Activated T-cell treated with anti-CD3 and anti-CD28 coated beads, Interleukin-2, amount 50 U/mL, for 72 hours (primary cell): ENCODE measurements around the gene APLF. TPM values are rescaled to one million over a fixed set of nuclear protein-coding genes. Genes with fewer than 3 reads are reported as not detected.
"Not testable (repeated sequence)": the region's sequence is repeated elsewhere in the genome, so short reads cannot be mapped to it uniquely, and the experiment has no call there.

ENCODE experiments used
- ATAC-seq, 2 donors: fragments of 150-1000 bp; cut with Tn5 transposase; replicated peaks in 1 of 2; 2 replicates each; pipeline ENCODE4 v1.10.0; 2021; ENCODE audit warnings: moderate library complexity in 2 of 2, mild to moderate bottlenecking in 1 of 2
- DNase-seq, 2 donors: peaks; one replicate each; pipeline ENCODE4 v3.0.0; 2021 to 2022; ENCODE audit warnings: mixed read lengths in 1 of 2
- H3K27ac Mint-ChIP-seq: one replicate; pipeline ENCODE4 v1.8.0; 2022; ENCODE audit warnings: mild to moderate bottlenecking, moderate library complexity, mixed read lengths
- H3K27me3 Mint-ChIP-seq: one replicate; pipeline ENCODE4 v1.8.0; 2022; ENCODE audit warnings: low read depth, mixed read lengths
- H3K36me3 Mint-ChIP-seq, 2 donors: one replicate each; pipeline ENCODE4 v1.8.0; 2022; ENCODE audit warnings: mixed read lengths in 2 of 2, mild to moderate bottlenecking in 1 of 2; ENCODE audit not compliant: insufficient read depth in 2 of 2
- H3K4me1 Mint-ChIP-seq: one replicate; pipeline ENCODE4 v1.8.0; 2022; ENCODE audit warnings: low read depth, mixed read lengths
- H3K4me3 Mint-ChIP-seq, 2 donors: one replicate each; pipeline ENCODE4 v1.8.0; 2022; ENCODE audit warnings: mild to moderate bottlenecking in 2 of 2, mixed read lengths in 2 of 2, moderate library complexity in 2 of 2
- H3K9me3 Mint-ChIP-seq, 2 donors: one replicate each; pipeline ENCODE4 v1.8.0; 2022; ENCODE audit warnings: mixed read lengths in 2 of 2
- total RNA-seq, 2 donors: library from RNA; stranded (reverse); gene quantifications; one replicate each; pipeline ENCODE4 v1.2.3, GENCODE V29; 2022

Gene APLF
- total RNA-seq, 2 donors from 2014 or later: 5.5 to 5.7 TPM

DNA sequence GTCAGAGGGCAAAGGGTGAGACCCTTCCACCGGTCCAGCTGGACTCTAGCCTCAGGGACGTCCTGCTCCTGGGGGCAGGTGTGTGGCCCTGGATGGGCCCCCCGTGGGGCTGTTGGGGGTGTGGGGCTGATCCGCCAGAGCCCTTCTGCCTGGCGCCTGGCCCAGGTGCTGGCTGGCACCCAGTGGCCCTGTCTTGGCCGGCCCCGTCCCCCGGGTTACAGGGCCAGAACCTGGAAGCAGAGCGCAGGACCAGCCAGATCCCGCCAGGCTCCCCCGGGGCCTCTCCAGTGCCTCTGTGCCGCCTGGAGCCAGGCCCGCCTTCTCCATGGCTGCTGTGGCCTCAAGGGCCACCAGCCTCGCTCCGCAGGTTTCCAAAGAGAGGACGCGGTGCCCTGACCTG is 62.3 kb downstream of the APLF start:
- H3K9me3 Mint-ChIP-seq, H3K27ac Mint-ChIP-seq, ATAC-seq, H3K4me3 Mint-ChIP-seq, H3K27me3 Mint-ChIP-seq, H3K36me3 Mint-ChIP-seq, H3K4me1 Mint-ChIP-seq, DNase-seq: not testable (repeated sequence)

DNA sequence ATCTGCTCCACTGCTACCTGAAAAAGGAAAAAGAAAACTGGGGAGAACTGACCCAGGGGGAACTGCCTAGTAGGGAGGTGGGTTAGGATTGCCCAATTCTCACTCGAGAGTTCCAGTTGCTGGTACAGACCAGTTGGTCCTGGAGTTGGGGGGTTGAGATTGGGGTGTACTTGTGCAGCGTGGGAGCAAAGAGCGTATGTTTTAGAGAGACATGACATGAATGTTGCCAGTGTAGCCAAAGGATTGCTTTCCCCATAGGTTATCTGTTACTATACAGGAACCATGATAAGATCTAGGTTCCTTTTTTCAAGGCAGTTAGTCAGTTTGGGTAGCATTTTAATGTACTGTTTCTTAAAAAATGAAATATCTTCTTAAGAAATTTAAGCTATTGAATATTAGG is 68.6 kb downstream of the APLF start:
- no peak for ATAC-seq
- Mint-ChIP-seq H3K4me3 (no peak overlapping the region), H3K4me1 (no peaks in the 10 kb centered on the region), H3K27ac (no peak overlapping the region), H3K9me3 (no peaks in the 10 kb centered on the region), H3K27me3 (no peaks in the 10 kb centered on the region), H3K36me3 (no peaks in the 10 kb centered on the region)
- DNase-seq: no peak

DNA sequence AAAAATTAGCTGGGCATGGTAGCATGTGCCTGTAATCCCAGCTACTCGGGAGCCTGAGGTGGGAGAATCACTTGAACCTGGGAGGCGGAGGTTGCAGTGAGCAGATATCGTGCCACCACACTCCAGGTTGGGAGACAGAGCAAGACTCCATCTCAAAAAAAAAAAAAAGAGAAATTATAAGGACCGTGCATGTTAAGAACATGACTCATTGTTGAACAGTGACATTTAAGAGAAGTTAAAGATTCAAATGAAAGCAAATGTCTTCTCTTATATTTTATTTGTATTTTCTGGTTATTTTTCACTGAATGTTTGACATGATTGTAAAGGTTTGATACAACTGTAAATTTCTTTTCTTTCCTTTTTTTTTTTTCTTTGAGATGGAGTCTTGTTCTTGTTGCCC is 69.6 kb downstream of the APLF start:
- no peak overlapping the region for H3K27ac Mint-ChIP-seq
- no peaks in the 10 kb centered on the region for H3K27me3 Mint-ChIP-seq
- H3K4me3 Mint-ChIP-seq: no peak overlapping the region
- no peaks in the 10 kb centered on the region for H3K4me1 Mint-ChIP-seq
- DNase-seq: no peak
- H3K9me3 Mint-ChIP-seq: no peaks in the 10 kb centered on the region
- H3K36me3 Mint-ChIP-seq: no peaks in the 10 kb centered on the region
- ATAC-seq: no peak

DNA sequence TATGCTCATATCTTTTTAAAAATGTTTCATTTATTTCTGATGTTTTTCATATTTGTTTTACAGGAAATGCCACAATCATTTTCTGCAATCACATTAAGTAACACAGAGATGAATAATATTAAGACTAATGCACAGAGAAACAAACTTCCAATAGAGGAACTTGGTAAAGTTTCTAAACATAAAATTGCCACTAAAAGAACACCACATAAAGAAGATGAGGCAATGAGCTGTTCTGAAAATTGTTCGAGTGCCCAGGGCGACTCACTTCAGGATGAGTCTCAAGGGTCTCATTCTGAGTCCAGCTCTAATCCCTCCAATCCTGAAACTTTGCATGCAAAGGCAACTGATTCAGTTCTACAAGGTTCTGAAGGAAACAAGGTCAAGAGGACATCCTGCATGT is 70.4 kb downstream of the APLF start:
- no peak overlapping the region for H3K27ac Mint-ChIP-seq
- no peak for DNase-seq
- no peaks in the 10 kb centered on the region for H3K4me1 Mint-ChIP-seq
- H3K4me3 Mint-ChIP-seq: no peak overlapping the region
- H3K27me3 Mint-ChIP-seq: no peaks in the 10 kb centered on the region
- no peaks in the 10 kb centered on the region for H3K9me3 Mint-ChIP-seq
- no peaks in the 10 kb centered on the region for H3K36me3 Mint-ChIP-seq
- ATAC-seq: peak; percentile 45 to 59

DNA sequence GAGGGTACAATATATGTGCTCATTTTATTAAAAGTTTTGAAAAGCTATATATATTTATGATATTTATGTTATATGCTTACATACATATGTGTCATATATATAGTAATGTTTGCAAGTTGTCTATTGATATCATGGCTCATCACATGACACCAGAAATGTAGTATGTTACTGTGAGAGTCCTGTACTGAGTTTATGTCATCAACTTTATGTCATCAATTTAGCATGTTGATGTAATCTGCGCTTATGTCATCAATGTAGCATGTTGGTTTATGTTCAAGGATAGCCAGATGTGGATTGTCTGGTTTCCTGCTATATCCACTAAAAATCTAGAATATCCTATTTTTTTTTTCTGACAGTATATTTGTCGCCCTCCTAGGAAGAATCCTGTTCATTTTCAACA is 77.4 kb downstream of the APLF start:
- Mint-ChIP-seq H3K4me1 (no peaks in the 10 kb centered on the region), H3K36me3 (no peaks in the 10 kb centered on the region), H3K27ac (no peak overlapping the region), H3K4me3 (no peak overlapping the region), H3K9me3 (no peaks in the 10 kb centered on the region), H3K27me3 (no peaks in the 10 kb centered on the region)
- ATAC-seq: no peak
- no peak for DNase-seq

DNA sequence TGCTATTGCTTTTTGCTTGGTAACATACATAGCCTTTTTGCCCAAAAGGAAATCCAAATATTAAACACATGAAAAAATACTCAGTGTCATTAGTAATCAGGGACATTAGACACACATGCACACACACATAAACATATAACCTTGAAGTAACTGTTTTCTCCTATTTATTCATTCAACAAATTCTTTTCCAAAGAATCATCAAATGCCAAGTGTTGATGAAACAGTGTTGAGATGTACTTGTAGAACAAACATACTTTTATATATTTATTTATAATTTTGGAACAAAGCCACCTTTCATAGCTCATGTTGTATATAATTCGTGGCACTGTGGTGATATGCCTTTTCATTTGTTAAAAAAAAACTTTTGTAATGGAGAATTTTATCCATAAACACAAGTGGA is 81.0 kb downstream of the APLF start:
- H3K9me3 Mint-ChIP-seq: no peaks in the 10 kb centered on the region
- ATAC-seq (no peak), DNase-seq (no peak)
- no peak overlapping the region for H3K27ac Mint-ChIP-seq
- no peaks in the 10 kb centered on the region for H3K27me3 Mint-ChIP-seq
- no peaks in the 10 kb centered on the region for H3K4me1 Mint-ChIP-seq
- no peaks in the 10 kb centered on the region for H3K36me3 Mint-ChIP-seq
- H3K4me3 Mint-ChIP-seq: no peak overlapping the region

DNA sequence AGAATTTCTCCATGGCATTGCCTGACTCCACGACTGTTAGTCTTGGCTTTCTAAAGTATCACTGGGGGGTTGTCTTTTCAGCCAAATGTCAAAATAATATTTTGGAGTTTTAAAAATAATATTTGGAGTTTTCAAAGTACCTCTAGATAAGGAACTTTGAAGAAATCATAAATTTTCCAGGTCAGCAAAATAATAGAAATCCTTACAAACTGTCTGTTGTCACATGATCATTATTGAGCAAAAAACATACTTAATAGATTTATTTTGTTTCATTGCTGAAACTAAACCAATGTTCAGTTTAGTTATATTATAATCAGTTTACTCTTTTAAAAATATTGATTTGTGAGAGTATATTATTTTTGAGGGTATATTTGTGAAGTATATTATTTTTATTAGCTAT is 85.7 kb downstream of the APLF start:
- Mint-ChIP-seq H3K9me3 (no peaks in the 10 kb centered on the region), H3K4me3 (no peak overlapping the region), H3K4me1 (no peaks in the 10 kb centered on the region), H3K27me3 (no peaks in the 10 kb centered on the region), H3K36me3 (no peaks in the 10 kb centered on the region), H3K27ac (no peak overlapping the region)
- DNase-seq (no peak), ATAC-seq (no peak)

DNA sequence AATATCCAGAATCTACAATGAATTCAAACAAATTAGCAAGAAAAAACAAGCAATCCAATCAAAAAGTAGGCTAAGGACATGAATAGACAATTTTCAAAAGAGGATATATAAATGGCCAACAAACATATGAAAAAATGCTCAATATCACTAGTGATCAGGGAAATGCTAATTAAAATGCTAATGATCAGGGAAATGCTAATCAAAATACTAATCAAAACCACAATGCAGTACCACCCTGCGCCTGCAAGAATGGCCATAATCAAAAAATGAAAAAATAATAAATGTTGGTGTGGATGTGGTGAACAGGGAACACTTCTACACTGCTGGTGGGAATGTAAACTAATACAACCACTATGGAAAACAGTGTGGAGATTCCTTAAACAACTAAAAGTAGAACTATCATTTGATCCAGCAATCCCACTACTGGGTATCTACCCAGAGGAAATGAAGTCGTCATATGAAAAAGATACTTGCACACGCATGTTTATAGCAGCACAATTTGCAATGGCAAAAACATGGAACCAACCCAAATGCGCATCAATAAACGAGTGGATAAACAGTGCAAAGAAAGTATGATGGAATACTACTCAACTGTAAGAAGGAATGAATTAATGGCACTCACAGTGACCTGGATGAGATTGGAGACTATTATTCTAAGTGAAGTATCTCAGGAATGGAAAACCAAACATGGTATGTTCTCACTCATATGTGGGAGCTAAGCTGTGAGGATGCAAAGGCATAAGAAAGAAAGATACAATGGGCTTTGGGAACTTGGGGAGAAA is 88.2 kb downstream of the APLF start:
- not testable (repeated sequence) for H3K4me1 Mint-ChIP-seq, H3K27ac Mint-ChIP-seq, ATAC-seq, H3K27me3 Mint-ChIP-seq, H3K4me3 Mint-ChIP-seq, H3K36me3 Mint-ChIP-seq, H3K9me3 Mint-ChIP-seq, DNase-seq

DNA sequence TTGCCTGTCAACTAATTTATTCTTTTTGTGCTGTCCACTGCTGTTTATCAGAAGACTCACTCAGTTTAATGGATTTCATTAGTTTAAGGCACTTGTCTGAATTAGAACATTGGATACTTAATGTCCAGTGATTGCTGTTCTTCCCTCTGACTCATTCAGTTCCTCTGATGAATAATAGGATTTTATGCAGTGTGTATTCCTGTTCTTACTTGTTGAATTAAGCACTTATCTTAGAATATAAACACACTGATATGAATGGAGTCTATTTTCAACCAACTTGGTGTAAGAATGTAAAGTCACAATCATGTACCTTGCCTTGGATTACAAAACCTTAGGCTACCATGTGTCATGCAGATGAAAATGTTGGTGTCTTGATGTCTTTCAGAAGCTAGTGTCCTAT is 89.0 kb downstream of the APLF start:
- Mint-ChIP-seq H3K27ac (no peak overlapping the region), H3K36me3 (no peaks in the 10 kb centered on the region), H3K9me3 (no peaks in the 10 kb centered on the region), H3K27me3 (no peaks in the 10 kb centered on the region), H3K4me3 (no peak overlapping the region), H3K4me1 (peaks cover 8% of the 10 kb centered on the region)
- ATAC-seq (no peak), DNase-seq (no peak)

DNA sequence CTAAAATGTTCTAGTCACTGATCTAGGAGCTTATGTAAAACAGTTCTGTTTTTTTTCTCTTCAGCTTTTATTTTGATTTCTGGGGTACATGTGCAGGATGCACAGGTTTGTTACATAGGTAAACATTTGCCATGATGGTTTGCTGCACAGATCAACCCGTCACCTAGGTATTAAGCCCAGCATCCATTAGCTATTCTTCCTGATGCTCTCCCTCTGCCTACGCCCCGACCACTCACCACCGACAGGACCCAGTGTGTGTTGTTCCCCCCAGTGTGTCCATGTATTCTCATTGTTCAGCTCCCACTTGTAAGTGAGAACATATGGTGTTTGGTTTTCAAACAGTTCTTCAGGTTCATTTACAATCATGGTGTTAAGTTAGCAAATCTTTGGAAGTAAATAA is 91.2 kb downstream of the APLF start:
- no peak overlapping the region for H3K4me3 Mint-ChIP-seq
- no peak for ATAC-seq

DNA sequence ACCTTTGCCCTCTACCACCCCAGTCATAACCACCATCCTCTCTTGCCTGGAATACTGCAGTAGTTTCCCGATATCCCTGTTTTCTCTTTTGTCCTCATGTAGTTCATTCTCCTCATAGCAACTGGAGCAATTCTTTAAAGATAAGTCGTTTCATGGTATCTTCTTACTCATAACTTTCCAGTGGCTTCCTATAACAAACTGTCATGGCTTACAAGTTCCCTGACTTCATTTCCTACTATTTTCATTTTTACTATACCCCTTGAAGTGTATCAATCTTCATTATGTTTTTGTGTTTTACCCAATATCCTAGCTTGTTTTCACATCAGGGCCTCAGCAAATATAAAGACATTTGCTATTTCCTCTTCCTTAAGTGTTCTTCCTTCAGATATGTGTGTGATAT is 92.3 kb downstream of the APLF start:
- H3K9me3 Mint-ChIP-seq: no peaks in the 10 kb centered on the region
- peaks cover 8% of the 10 kb centered on the region for H3K4me1 Mint-ChIP-seq
- H3K27ac Mint-ChIP-seq: no peak overlapping the region
- ATAC-seq (peak in 1 of 2 donors; percentile 33), DNase-seq (no peak)
- no peaks in the 10 kb centered on the region for H3K36me3 Mint-ChIP-seq
- peak overlapping the region in 1 of 2 donors; percentile 22 for H3K4me3 Mint-ChIP-seq
- H3K27me3 Mint-ChIP-seq: no peaks in the 10 kb centered on the region

More for the DNA sequence above, 91.2 kb downstream of the APLF start:
- peaks cover 8% of the 10 kb centered on the region for H3K4me1 Mint-ChIP-seq
- H3K36me3 Mint-ChIP-seq: no peaks in the 10 kb centered on the region
- no peaks in the 10 kb centered on the region for H3K27me3 Mint-ChIP-seq
- no peaks in the 10 kb centered on the region for H3K9me3 Mint-ChIP-seq
- DNase-seq: no peak
- H3K27ac Mint-ChIP-seq: no peak overlapping the region

DNA sequence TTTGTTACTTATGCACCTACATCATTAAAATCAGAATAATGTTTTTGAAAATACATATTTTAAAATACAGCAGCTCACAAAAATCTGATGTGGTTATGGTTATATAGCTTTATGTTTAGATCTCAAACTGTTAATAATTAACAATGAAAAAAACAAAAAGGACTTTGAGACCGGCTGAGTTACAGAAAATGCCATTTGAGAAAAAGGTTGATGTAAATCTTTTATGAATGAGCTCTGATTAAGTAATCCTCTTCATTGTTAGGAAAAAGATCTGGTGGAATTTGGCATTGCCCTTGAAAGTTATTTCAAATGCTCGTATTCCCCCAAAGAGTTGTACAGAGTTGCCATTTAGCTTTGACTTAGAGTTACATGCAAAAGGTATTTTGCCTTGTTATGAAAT is 93.2 kb downstream of the APLF start:
- Mint-ChIP-seq H3K4me1 (peaks cover 8% of the 10 kb centered on the region), H3K27ac (no peak overlapping the region), H3K9me3 (no peaks in the 10 kb centered on the region), H3K36me3 (no peaks in the 10 kb centered on the region), H3K27me3 (no peaks in the 10 kb centered on the region), H3K4me3 (no peak overlapping the region)
- DNase-seq (no peak), ATAC-seq (no peak)

DNA sequence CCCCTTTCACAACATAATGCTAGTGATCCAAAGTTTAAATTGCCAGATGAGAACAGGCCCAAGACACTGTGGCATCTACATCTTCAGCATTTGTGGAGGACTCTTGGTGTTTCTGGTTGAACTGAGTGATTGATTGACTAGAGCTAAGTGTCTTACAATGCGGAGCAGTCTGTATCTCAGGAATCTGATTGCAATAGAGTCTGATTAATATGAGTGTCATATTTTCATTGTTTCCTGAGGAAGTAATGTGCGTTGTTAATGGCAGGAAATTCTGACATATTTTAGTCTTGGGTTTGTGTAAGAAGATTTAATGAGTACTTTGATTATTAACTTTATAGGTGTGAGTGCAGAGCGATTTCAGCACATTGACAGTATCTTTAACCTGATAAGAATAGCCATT is 94.0 kb downstream of the APLF start:
- Mint-ChIP-seq H3K4me1 (peaks cover 8% of the 10 kb centered on the region), H3K27me3 (no peaks in the 10 kb centered on the region), H3K9me3 (no peaks in the 10 kb centered on the region), H3K27ac (no peak overlapping the region), H3K36me3 (no peaks in the 10 kb centered on the region), H3K4me3 (no peak overlapping the region)
- DNase-seq (no peak), ATAC-seq (no peak)

DNA sequence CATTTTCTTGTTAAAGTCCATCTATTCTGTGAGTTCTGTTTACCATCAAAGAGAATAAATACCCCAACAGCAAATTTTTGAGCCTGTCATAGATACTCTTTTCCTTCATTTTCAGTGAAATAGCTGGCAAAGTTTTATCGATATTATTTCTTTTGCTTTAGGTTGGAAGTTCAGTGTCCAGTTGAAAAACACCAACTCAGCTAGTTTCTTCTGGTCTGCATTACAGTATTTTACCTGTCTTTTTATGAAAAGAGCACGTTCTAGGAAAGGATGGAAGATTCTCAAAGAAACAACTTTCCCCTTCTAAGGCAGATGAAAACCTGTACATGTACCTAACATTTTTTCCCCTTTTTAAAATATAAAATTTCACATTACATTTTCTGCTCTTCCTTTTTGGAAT is 95.5 kb downstream of the APLF start:
- no peaks in the 10 kb centered on the region for H3K27me3 Mint-ChIP-seq
- no peaks in the 10 kb centered on the region for H3K36me3 Mint-ChIP-seq

More for the DNA sequence above, 95.5 kb downstream of the APLF start:
- no peak for ATAC-seq
- H3K27ac Mint-ChIP-seq: no peak overlapping the region
- no peak overlapping the region for H3K4me3 Mint-ChIP-seq
- peaks cover 8% of the 10 kb centered on the region for H3K4me1 Mint-ChIP-seq
- DNase-seq: no peak
- H3K9me3 Mint-ChIP-seq: no peaks in the 10 kb centered on the region
